WTC11 (cell line): ENCODE data around the gene TRAFD1. TPM values are rescaled to one million over a fixed set of nuclear protein-coding genes. Genes with fewer than 3 reads are reported as not detected.

Experiments used
- ATAC-seq: fragments of 200-7000 bp; cut with Tn5 transposase; 2 replicates; pipeline ENCODE4 v1.10.0; 2021; ENCODE audit warnings: mild to moderate bottlenecking, moderate library complexity
- CTCF ChIA-PET: fragments of 300-600 bp; sonication (Branson Sonifier 250); formaldehyde crosslinking; loops from one replicate; lab custom pipeline; 2021; ENCODE audit warnings: antibody characterized with exemption; lab: Charles Lee
- POLR2A ChIA-PET: fragments of 350-600 bp; sonication (Branson Sonifier 250); formaldehyde crosslinking; loops from one replicate; lab custom pipeline; 2021; ENCODE audit warnings: antibody characterized with exemption; lab: Charles Lee
- DNase-seq: peaks from one replicate; pipeline ENCODE4 v3.0.0; 2021; ENCODE audit warnings: low spot score
- H3K27ac Mint-ChIP-seq: 2 replicates; pipeline ENCODE4 v1.8.0; 2021; ENCODE audit warnings: mixed read lengths
- H3K27me3 Mint-ChIP-seq: 2 replicates; pipeline ENCODE4 v1.8.0; 2021; ENCODE audit warnings: low read depth, mild to moderate bottlenecking, moderate library complexity, mixed read lengths
- H3K36me3 Mint-ChIP-seq: 2 replicates; pipeline ENCODE4 v1.8.0; 2021; ENCODE audit warnings: mixed read lengths
- H3K4me1 Mint-ChIP-seq: 2 replicates; pipeline ENCODE4 v1.8.0; 2022; ENCODE audit warnings: mixed read lengths
- H3K4me3 Mint-ChIP-seq: 2 replicates; pipeline ENCODE4 v1.8.0; 2021; ENCODE audit warnings: mild to moderate bottlenecking, moderate library complexity, mixed read lengths
- H3K9me3 Mint-ChIP-seq: 2 replicates; pipeline ENCODE4 v1.8.0; 2021; ENCODE audit warnings: mixed read lengths
- CBFB ChIP-seq: sonication (generic); formaldehyde crosslinking; IDR thresholded peaks from 2 replicates; pipeline ENCODE4 v1.8.1; 2022; ENCODE audit warnings: mild to moderate bottlenecking, low read depth, missing genetic modification reagents
- EMX1 ChIP-seq: fragments of 250-450 bp; sonication (Bioruptor Pico); IDR thresholded peaks from 2 replicates; pipeline ENCODE4 v1.8.0; 2021; ENCODE audit warnings: mild to moderate bottlenecking
- FOXJ3 ChIP-seq: sonication (generic); formaldehyde crosslinking; IDR thresholded peaks from 2 replicates; pipeline ENCODE4 v1.9.0; 2021; ENCODE audit warnings: missing genetic modification reagents, mild to moderate bottlenecking, borderline replicate concordance
- GABPB1 ChIP-seq: sonication (generic); formaldehyde crosslinking; IDR thresholded peaks from 2 replicates; pipeline ENCODE4 v1.8.1; 2023; ENCODE audit warnings: mild to moderate bottlenecking, missing genetic modification reagents
- JAZF1 ChIP-seq: fragments of 250-450 bp; sonication (Bioruptor Pico); IDR thresholded peaks from 2 replicates; pipeline ENCODE4 v1.9.0; 2021; ENCODE audit warnings: moderate library complexity, mild to moderate bottlenecking, inconsistent platforms
- NR2C2 ChIP-seq: sonication (generic); formaldehyde crosslinking; IDR thresholded peaks from 2 replicates; pipeline ENCODE4 v1.8.0; 2022; ENCODE audit warnings: mild to moderate bottlenecking, missing genetic modification reagents
- RELA ChIP-seq: sonication (generic); formaldehyde crosslinking; IDR thresholded peaks from 2 replicates; pipeline ENCODE4 v1.8.1; 2022; ENCODE audit warnings: missing genetic modification reagents, mild to moderate bottlenecking, borderline replicate concordance
- RORB ChIP-seq: fragments of 250-450 bp; sonication (Bioruptor Pico); IDR thresholded peaks from 2 replicates; pipeline ENCODE4 v1.9.0; 2021; ENCODE audit warnings: mild to moderate bottlenecking
- TCF7 ChIP-seq: sonication (generic); formaldehyde crosslinking; IDR thresholded peaks from 2 replicates; pipeline ENCODE4 v1.8.0; 2022; ENCODE audit warnings: mild to moderate bottlenecking, low read depth, missing genetic modification reagents, moderate library complexity
- TEAD1 ChIP-seq: sonication (generic); formaldehyde crosslinking; IDR thresholded peaks from 2 replicates; pipeline ENCODE4 v1.8.0; 2022; ENCODE audit warnings: mild to moderate bottlenecking, missing genetic modification reagents
- ZNF138 ChIP-seq: sonication (generic); formaldehyde crosslinking; conservative IDR thresholded peaks from 2 replicates; pipeline ENCODE4 v1.8.1; 2022; ENCODE audit warnings: mild to moderate bottlenecking, moderate library complexity, missing genetic modification reagents
- ZNF317 ChIP-seq: sonication (generic); formaldehyde crosslinking; IDR thresholded peaks from 2 replicates; pipeline ENCODE4 v1.8.1; 2023; ENCODE audit warnings: low read depth, mild to moderate bottlenecking, moderate library complexity, missing genetic modification reagents, borderline replicate concordance
- ZNF532 ChIP-seq: fragments of 250-450 bp; sonication (Bioruptor Pico); IDR thresholded peaks from 2 replicates; pipeline ENCODE4 v1.9.0; 2021; ENCODE audit warnings: mild to moderate bottlenecking, borderline replicate concordance
- total RNA-seq: library from RNA; stranded (reverse); gene quantifications from 3 replicates; pipeline ENCODE4 v1.2.3, GENCODE V29; 2021
- TF ChIP-seq, protein P1 (sequence below): sonication (generic); formaldehyde crosslinking; IDR thresholded peaks from 2 replicates; pipeline ENCODE4 v1.8.0; 2023; ENCODE audit warnings: missing genetic modification reagents, mild to moderate bottlenecking, borderline replicate concordance
- TF ChIP-seq, protein P2 (sequence below): fragments of 200-600 bp; IDR thresholded peaks from 2 replicates; pipeline ENCODE4 v1.8.0; 2022; ENCODE audit warnings: antibody characterized with exemption
- TF ChIP-seq, protein P3 (sequence below): sonication (generic); formaldehyde crosslinking; IDR thresholded peaks from 2 replicates; pipeline ENCODE4 v1.8.1; 2022; ENCODE audit warnings: missing genetic modification reagents, borderline replicate concordance
- TF ChIP-seq, protein P4 (sequence below): fragments of 250-450 bp; sonication (Bioruptor Pico); IDR thresholded peaks from 2 replicates; pipeline ENCODE4 v1.9.0; 2021; ENCODE audit warnings: mild to moderate bottlenecking
- TF ChIP-seq, protein P5 (sequence below): sonication (generic); formaldehyde crosslinking; IDR thresholded peaks from 2 replicates; pipeline ENCODE4 v1.8.0; 2023; ENCODE audit warnings: missing genetic modification reagents

TRAFD1 gene
- total RNA-seq, 1 experiment from 2014 or later, result 25.1 TPM

DNA sequence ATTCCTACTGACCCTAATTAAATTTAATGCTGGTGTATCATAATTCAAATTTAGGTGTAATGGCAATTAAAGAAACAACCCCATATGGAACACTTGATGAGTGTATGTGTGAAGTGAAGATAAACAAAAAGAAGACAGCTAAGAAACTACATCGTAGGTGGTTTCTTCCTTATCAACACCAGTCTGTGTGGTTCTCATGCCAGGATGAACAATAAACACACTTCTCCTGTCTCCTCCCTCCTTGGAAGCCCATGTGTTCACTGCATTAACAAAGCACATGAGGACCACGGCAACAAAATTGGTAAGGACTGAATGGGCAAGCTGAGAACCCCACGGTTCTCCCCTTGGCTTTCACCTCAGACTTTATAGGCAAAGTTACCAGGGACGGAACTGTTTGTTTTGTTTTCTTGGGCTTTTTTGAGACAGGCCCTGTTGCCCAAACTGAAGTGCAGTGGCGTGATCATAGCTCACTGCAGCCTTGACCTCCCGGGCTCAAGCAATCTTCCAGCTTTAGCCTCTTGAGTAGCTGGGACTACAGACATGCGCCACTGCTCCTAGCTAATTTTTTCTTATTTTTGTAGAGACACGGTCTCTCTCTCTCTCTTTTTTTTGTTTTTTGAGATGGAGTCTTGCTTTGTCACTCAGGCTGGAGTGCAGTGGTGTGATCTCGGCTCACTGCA lies 71.0 kb downstream of the TRAFD1 start:
- ATAC-seq (no peak), DNase-seq (no peak)
- H3K9me3 Mint-ChIP-seq, result no peaks in the 10 kb centered on the region
- H3K4me1 Mint-ChIP-seq, result peaks cover 2% of the 10 kb centered on the region; the same call in 1 of the 2 replicates
- 0 out of 2 replicates have a peak overlapping the region, but pooled peaks have one; percentile 21 for H3K27ac Mint-ChIP-seq
- H3K27me3 Mint-ChIP-seq, result no peaks in the 10 kb centered on the region
- H3K4me3 Mint-ChIP-seq, result no peak overlapping the region
- ChIA-PET POLR2A (no interaction called here), CTCF (interaction anchor here (2.2 to 5.1 kb wide), 2 partner anchors 65 to 191 kb away, joined by 23 to 126 read pairs; no protein-coding TSS in a partner anchor)
- TF ChIP-seq TEAD1 (CRISPR knock-in tag) (no peak), ZNF317 (CRISPR knock-in tag) (no peak), EMX1 (CRISPR knock-in tag) (no peak), RORB (no peak), TCF7 (CRISPR knock-in tag) (no peak), ZNF532 (CRISPR knock-in tag) (no peak), GABPB1 (CRISPR knock-in tag) (no peak)
- TF ChIP-seq, protein P1, sequence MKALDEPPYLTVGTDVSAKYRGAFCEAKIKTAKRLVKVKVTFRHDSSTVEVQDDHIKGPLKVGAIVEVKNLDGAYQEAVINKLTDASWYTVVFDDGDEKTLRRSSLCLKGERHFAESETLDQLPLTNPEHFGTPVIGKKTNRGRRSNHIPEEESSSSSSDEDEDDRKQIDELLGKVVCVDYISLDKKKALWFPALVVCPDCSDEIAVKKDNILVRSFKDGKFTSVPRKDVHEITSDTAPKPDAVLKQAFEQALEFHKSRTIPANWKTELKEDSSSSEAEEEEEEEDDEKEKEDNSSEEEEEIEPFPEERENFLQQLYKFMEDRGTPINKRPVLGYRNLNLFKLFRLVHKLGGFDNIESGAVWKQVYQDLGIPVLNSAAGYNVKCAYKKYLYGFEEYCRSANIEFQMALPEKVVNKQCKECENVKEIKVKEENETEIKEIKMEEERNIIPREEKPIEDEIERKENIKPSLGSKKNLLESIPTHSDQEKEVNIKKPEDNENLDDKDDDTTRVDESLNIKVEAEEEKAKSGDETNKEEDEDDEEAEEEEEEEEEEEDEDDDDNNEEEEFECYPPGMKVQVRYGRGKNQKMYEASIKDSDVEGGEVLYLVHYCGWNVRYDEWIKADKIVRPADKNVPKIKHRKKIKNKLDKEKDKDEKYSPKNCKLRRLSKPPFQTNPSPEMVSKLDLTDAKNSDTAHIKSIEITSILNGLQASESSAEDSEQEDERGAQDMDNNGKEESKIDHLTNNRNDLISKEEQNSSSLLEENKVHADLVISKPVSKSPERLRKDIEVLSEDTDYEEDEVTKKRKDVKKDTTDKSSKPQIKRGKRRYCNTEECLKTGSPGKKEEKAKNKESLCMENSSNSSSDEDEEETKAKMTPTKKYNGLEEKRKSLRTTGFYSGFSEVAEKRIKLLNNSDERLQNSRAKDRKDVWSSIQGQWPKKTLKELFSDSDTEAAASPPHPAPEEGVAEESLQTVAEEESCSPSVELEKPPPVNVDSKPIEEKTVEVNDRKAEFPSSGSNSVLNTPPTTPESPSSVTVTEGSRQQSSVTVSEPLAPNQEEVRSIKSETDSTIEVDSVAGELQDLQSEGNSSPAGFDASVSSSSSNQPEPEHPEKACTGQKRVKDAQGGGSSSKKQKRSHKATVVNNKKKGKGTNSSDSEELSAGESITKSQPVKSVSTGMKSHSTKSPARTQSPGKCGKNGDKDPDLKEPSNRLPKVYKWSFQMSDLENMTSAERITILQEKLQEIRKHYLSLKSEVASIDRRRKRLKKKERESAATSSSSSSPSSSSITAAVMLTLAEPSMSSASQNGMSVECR, result no peak
- TF ChIP-seq, protein P2, sequence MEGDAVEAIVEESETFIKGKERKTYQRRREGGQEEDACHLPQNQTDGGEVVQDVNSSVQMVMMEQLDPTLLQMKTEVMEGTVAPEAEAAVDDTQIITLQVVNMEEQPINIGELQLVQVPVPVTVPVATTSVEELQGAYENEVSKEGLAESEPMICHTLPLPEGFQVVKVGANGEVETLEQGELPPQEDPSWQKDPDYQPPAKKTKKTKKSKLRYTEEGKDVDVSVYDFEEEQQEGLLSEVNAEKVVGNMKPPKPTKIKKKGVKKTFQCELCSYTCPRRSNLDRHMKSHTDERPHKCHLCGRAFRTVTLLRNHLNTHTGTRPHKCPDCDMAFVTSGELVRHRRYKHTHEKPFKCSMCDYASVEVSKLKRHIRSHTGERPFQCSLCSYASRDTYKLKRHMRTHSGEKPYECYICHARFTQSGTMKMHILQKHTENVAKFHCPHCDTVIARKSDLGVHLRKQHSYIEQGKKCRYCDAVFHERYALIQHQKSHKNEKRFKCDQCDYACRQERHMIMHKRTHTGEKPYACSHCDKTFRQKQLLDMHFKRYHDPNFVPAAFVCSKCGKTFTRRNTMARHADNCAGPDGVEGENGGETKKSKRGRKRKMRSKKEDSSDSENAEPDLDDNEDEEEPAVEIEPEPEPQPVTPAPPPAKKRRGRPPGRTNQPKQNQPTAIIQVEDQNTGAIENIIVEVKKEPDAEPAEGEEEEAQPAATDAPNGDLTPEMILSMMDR, result no peak
- TF ChIP-seq, protein P3, sequence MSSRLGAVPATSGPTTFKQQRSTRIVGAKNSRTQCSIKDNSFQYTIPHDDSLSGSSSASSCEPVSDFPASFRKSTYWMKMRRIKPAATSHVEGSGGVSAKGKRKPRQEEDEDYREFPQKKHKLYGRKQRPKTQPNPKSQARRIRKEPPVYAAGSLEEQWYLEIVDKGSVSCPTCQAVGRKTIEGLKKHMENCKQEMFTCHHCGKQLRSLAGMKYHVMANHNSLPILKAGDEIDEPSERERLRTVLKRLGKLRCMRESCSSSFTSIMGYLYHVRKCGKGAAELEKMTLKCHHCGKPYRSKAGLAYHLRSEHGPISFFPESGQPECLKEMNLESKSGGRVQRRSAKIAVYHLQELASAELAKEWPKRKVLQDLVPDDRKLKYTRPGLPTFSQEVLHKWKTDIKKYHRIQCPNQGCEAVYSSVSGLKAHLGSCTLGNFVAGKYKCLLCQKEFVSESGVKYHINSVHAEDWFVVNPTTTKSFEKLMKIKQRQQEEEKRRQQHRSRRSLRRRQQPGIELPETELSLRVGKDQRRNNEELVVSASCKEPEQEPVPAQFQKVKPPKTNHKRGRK (CRISPR knock-in tag), result no peak
- H3K36me3 Mint-ChIP-seq, result peaks cover 24% of the 10 kb centered on the region

DNA sequence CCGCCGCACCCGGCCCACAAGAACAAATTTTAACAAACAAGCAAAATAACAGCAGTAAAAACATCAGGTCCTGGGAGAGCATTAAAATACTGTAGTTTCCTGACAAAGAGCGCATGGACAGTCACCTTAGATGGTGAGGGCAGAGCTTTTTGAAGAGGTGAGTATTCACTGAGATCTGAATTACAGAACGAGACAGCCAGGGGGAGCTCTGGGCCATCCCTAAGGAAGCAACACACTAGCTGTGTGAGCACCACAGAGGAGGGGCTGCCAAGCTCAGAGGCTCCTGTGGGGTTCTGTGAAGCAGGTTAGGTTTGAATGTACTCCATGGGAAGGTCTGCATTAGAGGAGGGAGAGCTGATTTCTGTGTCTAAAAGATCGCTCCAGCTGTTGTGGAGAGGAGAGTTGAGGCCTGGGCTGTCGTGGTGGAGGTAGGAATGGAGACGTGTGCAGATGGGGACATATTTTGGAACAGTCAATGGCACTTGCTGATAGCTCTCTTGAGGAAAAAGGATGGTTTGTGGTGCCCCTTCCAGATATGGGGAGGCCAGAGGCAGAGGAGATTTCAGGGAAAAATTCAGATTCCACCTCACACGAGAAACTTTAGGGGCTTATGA lies 72.9 kb downstream of the TRAFD1 start:
- Mint-ChIP-seq H3K4me1 (peaks cover 2% of the 10 kb centered on the region; the same call in 1 of the 2 replicates), H3K36me3 (peaks cover 22% of the 10 kb centered on the region), H3K9me3 (no peaks in the 10 kb centered on the region), H3K27ac (peak overlapping the region; percentile 86), H3K27me3 (no peaks in the 10 kb centered on the region), H3K4me3 (no peak overlapping the region)
- CTCF ChIA-PET, result interaction anchor here (0.6 to 5.1 kb wide), 65 partner anchors 9 to 795 kb away, joined by 3 to 126 read pairs (median 5); partner anchors contain the start of genes ERP29, PTPN11, TMEM116 and TRAFD1
- DNase-seq (peak; percentile 87), ATAC-seq (peak; percentile 100)
- POLR2A ChIA-PET, result interaction anchor here (0.9 kb wide), 1 partner anchor 189 kb away, joined by 6 read pairs; no protein-coding TSS in a partner anchor
- TF ChIP-seq NR2C2 (CRISPR knock-in tag) (no peak), JAZF1 (no peak), RELA (CRISPR knock-in tag) (no peak), CBFB (CRISPR knock-in tag) (no peak), FOXJ3 (CRISPR knock-in tag) (no peak), ZNF138 (no peak)
- TF ChIP-seq, protein P4, sequence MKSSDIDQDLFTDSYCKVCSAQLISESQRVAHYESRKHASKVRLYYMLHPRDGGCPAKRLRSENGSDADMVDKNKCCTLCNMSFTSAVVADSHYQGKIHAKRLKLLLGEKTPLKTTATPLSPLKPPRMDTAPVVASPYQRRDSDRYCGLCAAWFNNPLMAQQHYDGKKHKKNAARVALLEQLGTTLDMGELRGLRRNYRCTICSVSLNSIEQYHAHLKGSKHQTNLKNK, result no peak
- TF ChIP-seq, protein P5, sequence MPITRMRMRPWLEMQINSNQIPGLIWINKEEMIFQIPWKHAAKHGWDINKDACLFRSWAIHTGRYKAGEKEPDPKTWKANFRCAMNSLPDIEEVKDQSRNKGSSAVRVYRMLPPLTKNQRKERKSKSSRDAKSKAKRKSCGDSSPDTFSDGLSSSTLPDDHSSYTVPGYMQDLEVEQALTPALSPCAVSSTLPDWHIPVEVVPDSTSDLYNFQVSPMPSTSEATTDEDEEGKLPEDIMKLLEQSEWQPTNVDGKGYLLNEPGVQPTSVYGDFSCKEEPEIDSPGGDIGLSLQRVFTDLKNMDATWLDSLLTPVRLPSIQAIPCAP (CRISPR knock-in tag), result no peak
